CD4-positive, alpha-beta memory T cell (primary cell): ENCODE data around the gene HTR2B. TPM values are rescaled to one million over a fixed set of nuclear protein-coding genes. Genes with fewer than 3 reads are reported as not detected.

Experiments
- CTCF ChIA-PET: fragments of 350-600 bp; sonication (Branson Sonifier 250); formaldehyde crosslinking; loops from one replicate; lab custom pipeline; 2021; ENCODE audit warnings: inconsistent platforms; ENCODE audit not compliant: partially characterized antibody; lab: Charles Lee
- POLR2A ChIA-PET: fragments of 350-600 bp; sonication (Branson Sonifier 250); formaldehyde crosslinking; loops from one replicate; lab custom pipeline; 2021; ENCODE audit not compliant: partially characterized antibody; lab: Charles Lee
- DNase-seq, 5 donors: peaks; one replicate each; pipeline versions ENCODE4 v3.0.0 to v3.0.0-alpha.2; 2020 to 2022; ENCODE audit warnings: mixed read lengths in 1 of 5
- H3K27ac ChIP-seq: one replicate; pipeline ENCODE4 v1.7.0; 2013; ENCODE audit warnings: low read depth, low read length
- H3K27me3 ChIP-seq: 2 replicates; pipeline ENCODE4 v1.7.0; 2013; ENCODE audit warnings: mild to moderate bottlenecking, low read length, moderate library complexity; ENCODE audit not compliant: insufficient read depth
- H3K36me3 ChIP-seq: 2 replicates; pipeline ENCODE4 v1.7.0; 2013; ENCODE audit warnings: mild to moderate bottlenecking, low read length, moderate library complexity; ENCODE audit not compliant: insufficient read depth
- H3K4me1 ChIP-seq: 2 replicates; pipeline ENCODE4 v1.7.0; 2013; ENCODE audit warnings: mild to moderate bottlenecking, low read length, moderate library complexity; ENCODE audit not compliant: insufficient read depth
- H3K4me3 ChIP-seq, 2 donors: one replicate each; pipeline ENCODE4 v1.7.0; 2013; ENCODE audit warnings: low read length in 2 of 2, mild to moderate bottlenecking in 1 of 2
- H3K9me3 ChIP-seq, 2 donors: one replicate each; pipeline ENCODE4 v1.7.0; 2013; ENCODE audit warnings: low read length in 2 of 2, control low read depth in 1 of 2; ENCODE audit not compliant: control insufficient read depth in 1 of 2
- H3K27ac Mint-ChIP-seq, 7 donors: one replicate each; pipeline ENCODE4 v1.8.0; 2020 to 2021; ENCODE audit warnings: mixed read lengths in 7 of 7, mild to moderate bottlenecking in 6 of 7, inconsistent platforms in 3 of 7, moderate library complexity in 3 of 7
- H3K27me3 Mint-ChIP-seq, 2 donors: one replicate each; pipeline ENCODE4 v1.8.0; 2020 to 2021; ENCODE audit warnings: mixed read lengths in 2 of 2
- H3K36me3 Mint-ChIP-seq, 2 donors: one replicate each; pipeline ENCODE4 v1.8.0; 2020 to 2021; ENCODE audit warnings: mixed read lengths in 2 of 2, inconsistent platforms in 1 of 2, mild to moderate bottlenecking in 1 of 2
- H3K4me1 Mint-ChIP-seq, 4 donors: one replicate each; pipeline ENCODE4 v1.8.0; 2020 to 2021; ENCODE audit warnings: mixed read lengths in 4 of 4, mild to moderate bottlenecking in 1 of 4
- H3K4me3 Mint-ChIP-seq, 8 donors: one replicate each; pipeline ENCODE4 v1.8.0; 2020 to 2021; ENCODE audit warnings: mixed read lengths in 8 of 8, mild to moderate bottlenecking in 7 of 8, moderate library complexity in 6 of 8, inconsistent platforms in 3 of 8
- H3K9me3 Mint-ChIP-seq, 8 donors: one replicate each; pipeline ENCODE4 v1.8.0; 2020 to 2021; ENCODE audit warnings: mixed read lengths in 8 of 8, mild to moderate bottlenecking in 5 of 8, inconsistent platforms in 3 of 8, moderate library complexity in 1 of 8
- intact Hi-C: fragments of 100-400 bp; cut with micrococcal nuclease; formaldehyde crosslinking; loops from one replicate; pipeline ENCODE4 v1.15.1; 2023
- polyA plus RNA-seq, 2 donors: library from polyadenylated mRNA; unstranded; fragments of 300-500 nt; fragmentation: Illumina TruSeq; gene quantifications; one replicate each; pipeline ENCODE4 v1.2.3, GENCODE V29; 2021
- total RNA-seq, 2 experiments: library from RNA; stranded (reverse); gene quantifications; one replicate each; pipeline ENCODE4 v1.2.3, GENCODE V29; 2021

HTR2B gene
- total RNA-seq (not detected), polyA plus RNA-seq (under 1 TPM; 0.10 to 0.21 TPM)

- Mint-ChIP-seq H3K4me3 (peak within 1 kb of the TSS; percentile 27 to 79 (median 64)), H3K9me3 (no peaks in the 10 kb centered on the region), H3K27ac (peak within 1 kb of the TSS; percentile 46 to 84 (median 65)), H3K27me3 (no peaks in the 10 kb centered on the region), H3K36me3 (peaks cover 1 to 11% of the 10 kb centered on the region in 2 donors), H3K4me1 (peaks cover 18 to 27% (median 23%) of the 10 kb centered on the region in 4 donors)
- intact Hi-C loops = no loop called here
- Histone ChIP-seq H3K4me1 (peaks cover 23% of the 10 kb centered on the region), H3K36me3 (no peaks in the 10 kb centered on the region), H3K9me3 (no peaks in the 10 kb centered on the region), H3K27ac (no peak within 1 kb of the TSS), H3K4me3 (peak within 1 kb of the TSS in 1 of 2 donors; percentile 21), H3K27me3 (no peaks in the 10 kb centered on the region)
- CTCF ChIA-PET = interaction anchor here (0.6 to 1.4 kb wide), 4 partner anchors 21 to 128 kb away, joined by 3 read pairs; no protein-coding TSS in a partner anchor
- POLR2A ChIA-PET = no interaction called here
- peak in 2 of 5 donors; percentile 4 to 7 for DNase-seq
Measured at GRCh38 chr2:231124838-231125568, at the start of gene HTR2B. TSS of gene HTR2B (minus strand) at chr2:231125042. CDS start at chr2:231123764, 1,278 bp downstream.

GRCh38 chr2:231174211-231174651, 49.4 kb upstream of the HTR2B start:
- CTCF ChIA-PET = interaction anchor here (1.0 kb wide), 1 partner anchor 11 kb away, joined by 3 read pairs; no protein-coding TSS in a partner anchor
- peaks cover 19% of the 10 kb centered on the region for H3K36me3 ChIP-seq
- H3K4me3 ChIP-seq = no peak overlapping the region
- intact Hi-C loops = no loop called here
- H3K9me3 ChIP-seq = no peaks in the 10 kb centered on the region
- H3K27ac ChIP-seq = no peak overlapping the region
- Mint-ChIP-seq H3K36me3 (peaks cover 40 to 52% of the 10 kb centered on the region in 2 donors), H3K27ac (peak overlapping the region in 1 of 7 donors; percentile 28), H3K4me3 (no peak overlapping the region), H3K4me1 (peaks cover 0 to 1% (median 0%) of the 10 kb centered on the region in 4 donors), H3K9me3 (no peaks in the 10 kb centered on the region), H3K27me3 (no peaks in the 10 kb centered on the region)
- no peak for DNase-seq
- POLR2A ChIA-PET = no interaction called here
- no peaks in the 10 kb centered on the region for H3K27me3 ChIP-seq
- H3K4me1 ChIP-seq = no peaks in the 10 kb centered on the region

GRCh38 chr2:231172025-231172424, 47.2 kb upstream of the HTR2B start:
- DNase-seq = no peak
- intact Hi-C loops = no loop called here
- Mint-ChIP-seq H3K9me3 (no peaks in the 10 kb centered on the region), H3K27me3 (no peaks in the 10 kb centered on the region), H3K36me3 (peaks cover 52 to 71% of the 10 kb centered on the region in 2 donors), H3K4me1 (no peaks in the 10 kb centered on the region), H3K27ac (no peak overlapping the region), H3K4me3 (no peak overlapping the region)
- Histone ChIP-seq H3K36me3 (peaks cover 24% of the 10 kb centered on the region), H3K27ac (no peak overlapping the region), H3K4me3 (no peak overlapping the region), H3K9me3 (no peaks in the 10 kb centered on the region), H3K4me1 (no peaks in the 10 kb centered on the region), H3K27me3 (no peaks in the 10 kb centered on the region)
- ChIA-PET CTCF (no interaction called here), POLR2A (no interaction called here)

GRCh38 chr2:231170055-231170454, 45.2 kb upstream of the HTR2B start:
- no peaks in the 10 kb centered on the region for H3K27me3 Mint-ChIP-seq
- Histone ChIP-seq H3K27me3 (no peaks in the 10 kb centered on the region), H3K27ac (no peak overlapping the region), H3K36me3 (peaks cover 43% of the 10 kb centered on the region), H3K4me3 (no peak overlapping the region), H3K9me3 (no peaks in the 10 kb centered on the region), H3K4me1 (no peaks in the 10 kb centered on the region)
- H3K4me3 Mint-ChIP-seq = no peak overlapping the region
- H3K36me3 Mint-ChIP-seq = peaks cover 60 to 81% of the 10 kb centered on the region in 2 donors
- no peak for DNase-seq
- ChIA-PET CTCF (no interaction called here), POLR2A (no interaction called here)
- H3K9me3 Mint-ChIP-seq = no peaks in the 10 kb centered on the region
- intact Hi-C loops = no loop called here
- peak overlapping the region in 1 of 7 donors; percentile 13 for H3K27ac Mint-ChIP-seq
- H3K4me1 Mint-ChIP-seq = no peaks in the 10 kb centered on the region

GRCh38 chr2:231169488-231169887, 44.6 kb upstream of the HTR2B start:
- no peak for DNase-seq
- H3K4me1 ChIP-seq = no peaks in the 10 kb centered on the region
- no peaks in the 10 kb centered on the region for H3K27me3 Mint-ChIP-seq
- no peak overlapping the region for H3K27ac ChIP-seq
- no peak overlapping the region for H3K4me3 ChIP-seq
- peaks cover 46% of the 10 kb centered on the region for H3K36me3 ChIP-seq
- H3K9me3 Mint-ChIP-seq = no peaks in the 10 kb centered on the region
- CTCF ChIA-PET = no interaction called here
- intact Hi-C loops = no loop called here
- no peaks in the 10 kb centered on the region for H3K4me1 Mint-ChIP-seq
- peak overlapping the region in 2 of 7 donors; percentile 13 to 67 for H3K27ac Mint-ChIP-seq
- H3K36me3 Mint-ChIP-seq = peaks cover 58 to 81% of the 10 kb centered on the region in 2 donors
- POLR2A ChIA-PET = no interaction called here
- no peaks in the 10 kb centered on the region for H3K9me3 ChIP-seq
- H3K4me3 Mint-ChIP-seq = no peak overlapping the region
- H3K27me3 ChIP-seq = no peaks in the 10 kb centered on the region

- peak overlapping the region in 2 of 7 donors; percentile 23 to 61 for H3K27ac Mint-ChIP-seq
- no peak for DNase-seq
- H3K36me3 Mint-ChIP-seq = peaks cover 55 to 80% of the 10 kb centered on the region in 2 donors
- Histone ChIP-seq H3K9me3 (no peaks in the 10 kb centered on the region), H3K27ac (no peak overlapping the region), H3K4me3 (no peak overlapping the region), H3K4me1 (no peaks in the 10 kb centered on the region), H3K27me3 (no peaks in the 10 kb centered on the region), H3K36me3 (peaks cover 50% of the 10 kb centered on the region)
- no peaks in the 10 kb centered on the region for H3K9me3 Mint-ChIP-seq
- POLR2A ChIA-PET = no interaction called here
- H3K4me1 Mint-ChIP-seq = no peaks in the 10 kb centered on the region
- no peak overlapping the region for H3K4me3 Mint-ChIP-seq
- CTCF ChIA-PET = no interaction called here
- H3K27me3 Mint-ChIP-seq = no peaks in the 10 kb centered on the region
- intact Hi-C loops = no loop called here
Measured at GRCh38 chr2:231168460-231169139, 43.8 kb upstream of the HTR2B start.

- no peak overlapping the region for H3K4me3 ChIP-seq
- ChIA-PET POLR2A (no interaction called here), CTCF (no interaction called here)
- no peak for DNase-seq
- no peaks in the 10 kb centered on the region for H3K4me1 ChIP-seq
- peaks cover 50% of the 10 kb centered on the region for H3K36me3 ChIP-seq
- Mint-ChIP-seq H3K27ac (peak overlapping the region in 3 of 7 donors; percentile 1 to 61 (median 23)), H3K4me1 (peaks cover 0 to 1% (median 0%) of the 10 kb centered on the region in 4 donors), H3K36me3 (peaks cover 55 to 85% of the 10 kb centered on the region in 2 donors), H3K27me3 (no peaks in the 10 kb centered on the region), H3K9me3 (no peaks in the 10 kb centered on the region), H3K4me3 (no peak overlapping the region)
- H3K27me3 ChIP-seq = no peaks in the 10 kb centered on the region
- intact Hi-C loops = no loop called here
- no peak overlapping the region for H3K27ac ChIP-seq
- no peaks in the 10 kb centered on the region for H3K9me3 ChIP-seq
Measured at GRCh38 chr2:231167745-231168459, 43.1 kb upstream of the HTR2B start.
